DMS153 treated with DMSO at 0.1 percent for 48 hours (cell line): ENCODE measurements around the gene CAPN10.

Experiments used
- DNase-seq: peaks from one replicate; lab custom pipeline; 2025; ENCODE audit not compliant: unreplicated experiment; lab: John Stamatoyannopoulos, UW

Gene CAPN10

DNA sequence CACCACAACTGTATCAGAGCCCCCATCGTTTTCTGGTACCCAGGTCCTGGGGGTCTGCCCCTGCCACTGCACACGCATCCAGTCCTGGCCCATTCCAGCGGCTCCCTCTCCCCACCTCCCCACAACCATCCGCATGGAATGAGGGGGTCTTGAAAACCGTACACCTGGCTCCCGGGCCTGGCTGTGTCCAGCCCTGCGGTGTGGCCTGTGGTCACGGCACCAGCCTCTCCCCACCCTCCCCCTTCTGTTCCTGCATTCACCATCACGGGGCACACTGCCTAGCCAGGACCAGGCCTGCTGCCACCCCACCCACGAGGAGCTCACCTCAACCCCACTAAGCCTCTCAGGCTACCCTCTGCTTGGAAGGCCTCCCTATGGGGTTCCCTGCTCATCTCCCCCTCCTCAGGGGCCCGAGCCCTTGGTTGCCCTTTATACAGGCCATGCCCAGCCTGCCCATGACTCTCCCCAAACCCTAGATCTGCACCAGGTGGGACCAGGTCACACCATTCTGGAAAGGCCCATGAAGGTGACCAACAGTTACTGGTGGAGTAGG is 50.1 kb downstream of the CAPN10 start:
- no peak for DNase-seq

DNA sequence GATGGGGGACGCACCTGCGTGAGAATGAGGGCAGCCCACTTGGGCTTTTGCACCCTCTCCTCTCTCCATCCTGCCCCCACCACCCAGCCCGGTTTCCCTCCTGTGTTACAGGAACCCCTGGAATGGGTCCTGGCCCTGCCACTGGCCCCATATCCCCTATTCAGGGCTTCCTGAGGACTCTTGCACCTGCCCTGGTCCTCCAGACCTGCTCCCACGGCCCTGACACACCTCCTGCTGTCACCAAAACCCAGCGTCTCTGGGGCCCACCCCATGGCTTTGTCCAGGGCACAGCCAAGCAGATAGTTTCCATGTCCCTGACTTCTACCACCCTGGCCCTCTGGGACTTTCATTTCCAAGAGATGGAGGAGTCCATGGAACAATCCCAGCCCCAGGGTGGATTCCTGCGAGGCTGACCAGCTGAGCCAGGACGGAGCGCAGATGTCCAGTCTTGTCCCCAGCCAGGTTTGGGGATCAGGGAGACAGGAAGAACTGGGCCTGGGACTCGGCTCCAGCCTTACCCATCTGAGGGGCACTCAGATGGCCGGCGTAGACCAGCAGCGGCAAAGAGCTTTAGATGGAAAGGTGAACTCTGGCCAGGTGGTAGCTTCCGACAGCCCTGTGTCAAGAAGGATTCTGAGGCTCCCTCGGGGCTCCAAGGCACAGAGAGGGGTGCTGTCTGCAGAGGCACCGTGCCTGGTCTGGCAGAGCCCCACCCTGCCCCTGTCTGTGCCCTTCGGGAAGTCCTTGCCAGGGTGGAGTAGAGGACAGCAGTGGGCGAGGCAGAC is 50.8 kb downstream of the CAPN10 start:
- no peak for DNase-seq

DNA sequence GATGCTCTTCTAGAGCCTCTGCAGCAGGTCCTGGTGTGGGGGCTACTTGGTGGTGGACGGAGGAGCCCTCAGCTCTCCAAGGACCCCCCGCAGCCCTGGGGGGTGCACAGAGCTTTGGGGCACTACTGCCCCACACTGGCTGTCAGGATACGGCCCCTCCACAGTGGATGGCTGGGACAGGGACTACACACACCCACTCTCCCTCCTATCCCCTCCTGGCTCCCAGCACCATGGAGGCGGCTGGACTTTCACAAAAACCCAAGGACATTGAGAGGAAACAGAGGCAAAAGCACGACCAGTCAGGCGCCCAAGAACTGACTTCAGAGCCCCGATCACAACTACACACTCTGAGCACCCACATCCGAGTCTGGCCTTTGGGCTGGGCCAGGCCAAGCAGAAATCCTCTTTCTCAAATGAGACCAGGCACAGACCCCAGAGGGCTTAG is 51.4 kb downstream of the CAPN10 start:
- no peak for DNase-seq

DNA sequence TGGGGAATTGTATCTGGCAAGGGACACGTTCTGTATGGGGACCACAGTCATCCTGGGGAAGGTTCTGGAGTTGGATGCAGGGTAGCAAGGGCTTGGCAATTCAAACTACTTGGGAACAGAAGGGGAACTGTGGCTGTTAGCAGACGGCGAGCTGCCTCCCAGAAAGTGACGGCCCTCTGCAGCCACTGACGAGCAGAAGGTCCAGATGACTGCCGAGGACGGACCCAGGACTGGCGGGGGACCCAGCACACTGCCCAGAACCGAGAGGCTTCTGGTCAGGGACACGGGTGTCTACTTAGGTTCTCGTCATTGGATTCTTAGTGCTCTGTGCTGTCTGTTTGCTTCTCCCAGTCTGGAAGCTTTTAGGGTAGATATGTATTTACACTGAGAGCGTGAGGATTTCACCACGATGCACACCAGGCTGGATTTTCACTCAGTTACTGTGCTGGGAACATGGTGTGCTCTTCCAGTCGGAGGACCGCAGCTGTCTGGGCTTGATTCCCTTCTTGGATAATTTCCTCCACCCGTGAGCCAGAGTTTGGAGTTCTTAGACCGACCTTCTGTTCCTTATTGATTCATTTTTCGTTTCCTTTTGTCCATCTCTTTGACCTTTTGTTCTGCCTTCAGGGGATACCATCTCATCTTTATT is 52.1 kb downstream of the CAPN10 start:
- DNase-seq = no peak

DNA sequence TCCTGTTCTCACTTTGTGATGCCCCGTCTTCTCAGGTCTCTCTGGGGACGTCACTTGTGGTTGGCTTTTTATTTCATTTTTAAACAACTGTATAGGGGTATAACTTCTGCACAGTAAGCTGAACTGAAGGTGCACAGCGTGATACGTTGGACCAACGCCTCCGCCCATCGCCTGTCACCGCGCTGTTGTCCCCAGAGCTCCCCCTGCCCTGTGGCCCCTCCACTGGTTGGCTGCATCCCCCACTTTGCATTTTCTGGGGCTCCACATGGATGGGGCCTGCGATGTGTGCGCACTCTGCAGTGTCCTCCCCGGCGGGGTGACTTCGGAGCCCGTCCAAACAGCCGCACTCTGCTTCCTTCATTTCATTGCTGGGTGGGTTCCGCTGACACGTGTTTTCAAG is 53.0 kb downstream of the CAPN10 start:
- DNase-seq = no peak

DNA sequence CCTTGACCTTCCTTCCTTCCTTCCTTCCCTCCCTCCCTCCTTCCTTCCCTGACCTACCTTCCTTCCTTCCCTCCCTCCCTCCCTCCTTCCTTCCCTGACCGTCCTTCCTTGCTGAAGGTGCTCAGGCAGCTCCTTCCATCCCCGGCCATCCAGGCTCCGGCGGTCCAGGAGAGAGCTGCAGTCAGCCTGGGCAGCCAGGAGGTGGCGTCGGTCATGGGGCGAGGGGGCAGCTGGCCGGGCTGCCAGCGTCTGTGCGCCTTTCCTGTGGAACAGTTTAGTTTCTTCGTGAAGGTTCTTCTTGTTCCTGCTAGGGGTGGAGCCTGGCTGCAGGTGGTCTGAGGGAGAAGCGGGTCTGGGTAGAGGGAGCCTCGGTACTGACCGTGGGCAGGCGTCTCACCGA is 54.4 kb downstream of the CAPN10 start:
- DNase-seq = no peak

DNA sequence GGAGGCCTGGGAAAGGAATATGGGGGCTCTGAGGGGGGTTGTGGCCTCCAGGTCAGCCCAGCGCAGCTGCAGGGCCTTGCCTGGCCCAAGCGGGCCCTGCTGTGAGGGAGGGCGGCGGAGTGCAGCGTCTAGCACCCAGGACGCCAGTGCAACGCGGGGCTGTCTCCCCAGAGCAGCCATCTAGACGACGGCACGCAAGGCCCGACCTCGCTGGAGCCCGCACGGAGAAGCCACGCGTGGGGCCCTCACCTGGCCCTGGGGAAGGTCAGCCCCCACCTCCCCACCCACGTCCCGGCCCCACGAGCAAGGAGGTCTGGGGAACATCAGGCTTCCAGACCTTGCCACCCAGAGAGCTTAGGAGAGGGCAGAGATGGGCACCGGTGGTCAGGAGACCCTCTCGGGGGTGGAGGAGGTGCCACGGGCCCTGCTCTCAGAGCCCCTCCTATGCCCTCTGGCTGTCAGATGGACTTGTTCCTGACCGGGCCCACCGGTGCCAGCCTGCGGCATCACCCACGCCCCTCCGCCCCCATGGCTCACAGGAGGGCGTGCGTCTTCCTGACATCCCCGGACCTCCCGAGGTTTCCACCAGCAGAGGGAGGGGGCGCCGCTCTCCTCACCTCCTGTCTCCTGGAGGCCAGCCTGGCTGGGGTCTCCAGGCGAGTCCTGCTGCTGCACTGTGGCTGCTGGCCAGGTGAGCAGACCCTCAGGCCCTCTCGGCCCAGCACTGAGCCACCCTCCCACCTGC is 55.7 kb downstream of the CAPN10 start:
- DNase-seq = no peak

DNA sequence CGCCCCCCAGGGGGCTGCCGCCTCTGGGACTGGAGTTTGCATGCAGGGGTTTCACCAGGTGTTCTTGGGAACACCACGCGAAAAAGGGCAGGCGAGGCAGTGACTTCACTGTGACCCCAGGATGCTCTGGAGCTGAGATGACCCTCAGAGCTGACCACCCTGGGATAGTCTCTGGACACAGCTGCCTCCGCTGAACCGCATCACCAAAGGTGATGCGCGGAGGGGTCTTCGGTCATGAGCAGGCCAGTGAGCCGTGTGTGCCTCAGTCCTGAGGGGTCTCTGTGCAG is 56.2 kb downstream of the CAPN10 start:
- DNase-seq = no peak

DNA sequence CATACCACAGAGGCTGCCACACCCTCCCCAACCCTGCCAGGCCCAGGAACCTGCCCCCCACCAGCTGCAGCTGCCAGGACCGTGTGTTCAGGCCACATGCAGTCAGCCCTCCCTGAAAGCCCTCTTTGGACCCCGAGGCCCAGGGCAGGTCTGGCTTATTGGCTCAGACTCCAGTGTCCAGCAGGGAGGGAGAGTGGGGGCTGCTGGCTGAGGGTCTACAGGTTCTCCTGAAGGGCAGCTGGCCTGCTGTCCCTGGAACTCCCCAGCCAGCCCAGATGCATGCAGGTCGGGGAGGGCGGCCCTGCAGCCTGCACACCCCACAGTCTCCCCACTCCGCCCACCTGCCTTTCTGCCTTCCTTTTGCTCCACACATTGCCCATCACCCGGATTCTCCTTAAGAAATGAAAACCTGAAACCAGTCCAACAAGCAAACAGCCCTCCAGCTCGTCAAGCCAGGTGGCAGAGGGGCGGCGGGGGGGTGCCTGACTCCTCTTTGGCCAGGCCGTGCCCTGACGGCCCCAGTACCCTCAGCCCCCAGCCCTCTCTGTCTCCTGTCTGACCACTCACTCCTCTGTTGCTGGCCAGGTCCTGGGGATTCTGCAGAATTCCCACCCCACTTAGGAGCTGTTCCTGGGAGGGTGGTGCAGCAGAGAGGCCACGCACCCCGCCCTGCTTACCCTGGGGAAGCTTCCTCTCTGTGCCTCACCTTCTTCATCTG is 56.7 kb downstream of the CAPN10 start:
- DNase-seq = no peak

DNA sequence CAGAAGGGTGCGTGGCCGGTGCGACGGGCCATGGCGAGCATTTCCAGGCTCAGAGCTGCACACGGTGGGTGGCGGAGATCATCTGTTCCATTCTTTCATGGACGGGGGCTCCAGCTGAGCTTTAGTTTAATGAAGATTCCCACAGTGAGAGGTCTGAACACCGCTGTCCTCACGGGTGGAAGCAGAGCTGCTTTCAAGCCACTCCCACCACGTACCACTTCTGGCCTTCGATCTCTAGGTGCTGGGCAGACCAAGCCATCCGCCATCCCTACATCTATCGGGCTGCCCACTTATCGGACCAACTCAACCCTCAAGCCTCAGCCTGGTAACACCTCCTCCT is 57.2 kb downstream of the CAPN10 start:
- DNase-seq = no peak

DNA sequence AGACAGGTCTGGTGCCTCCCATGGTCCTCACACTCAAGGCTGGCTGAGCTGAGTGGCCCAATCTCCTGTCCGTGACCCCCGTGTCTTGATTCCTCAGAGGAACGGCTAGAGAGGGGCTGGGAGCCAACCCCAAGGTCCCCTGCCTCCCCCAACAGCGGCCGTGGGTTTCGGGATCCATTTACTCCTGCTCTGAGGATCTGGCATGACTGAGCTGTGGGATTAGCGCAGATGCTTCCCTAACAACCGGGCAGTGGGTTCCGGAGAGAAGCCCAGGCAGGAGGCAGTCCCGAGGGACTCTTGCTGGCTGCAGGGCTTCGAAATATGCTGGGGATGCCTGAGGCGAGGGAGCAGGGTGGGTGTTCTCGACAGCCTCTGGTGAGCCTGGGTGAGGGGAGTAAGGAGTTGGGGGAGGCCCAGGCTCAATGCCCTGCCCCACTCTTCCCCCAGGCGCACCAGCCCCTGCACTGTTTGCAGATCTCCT is 57.7 kb downstream of the CAPN10 start:
- no peak for DNase-seq

DNA sequence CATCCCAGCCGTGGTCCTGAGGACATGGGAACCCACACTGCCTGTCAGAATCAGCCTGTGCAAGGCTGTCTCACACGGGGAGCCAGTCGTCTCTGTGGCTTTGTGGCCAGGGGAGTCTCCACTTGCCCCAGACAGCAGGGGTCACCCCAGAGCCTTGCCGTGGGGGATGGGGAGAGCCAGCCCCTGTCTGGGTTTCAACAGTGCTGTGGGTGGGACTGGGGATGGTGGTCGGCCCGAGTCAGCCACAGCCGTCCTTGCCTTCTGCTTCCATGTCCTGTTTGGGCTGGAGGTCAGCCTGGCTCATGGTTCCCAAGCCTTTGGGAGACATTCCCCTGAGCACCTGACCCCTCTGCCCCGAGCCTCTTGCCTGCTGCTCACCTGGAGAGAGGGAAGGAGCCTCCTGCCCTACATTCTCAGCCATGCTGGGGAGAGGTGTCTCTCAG is 58.3 kb downstream of the CAPN10 start:
- DNase-seq = no peak

DNA sequence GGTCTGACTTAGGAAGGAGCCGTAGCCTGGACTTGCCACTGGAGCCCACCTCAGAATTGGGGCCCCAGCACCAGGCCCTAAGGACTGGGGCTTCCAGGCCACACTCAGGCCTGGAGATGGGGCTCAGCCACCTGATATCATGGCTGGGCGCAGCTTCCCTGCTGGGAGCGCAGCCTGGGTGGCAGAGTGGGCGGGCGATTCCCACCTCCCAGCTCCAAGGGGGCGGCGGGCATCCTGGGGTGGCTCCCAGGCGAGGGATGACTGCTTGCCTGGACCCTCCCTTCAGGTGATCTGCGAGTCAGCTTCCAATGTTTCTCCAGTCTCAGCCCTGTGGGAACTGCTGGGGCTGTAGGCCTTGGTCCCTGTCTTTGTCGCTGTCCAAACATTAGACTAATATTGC is 58.8 kb downstream of the CAPN10 start:
- no peak for DNase-seq

DNA sequence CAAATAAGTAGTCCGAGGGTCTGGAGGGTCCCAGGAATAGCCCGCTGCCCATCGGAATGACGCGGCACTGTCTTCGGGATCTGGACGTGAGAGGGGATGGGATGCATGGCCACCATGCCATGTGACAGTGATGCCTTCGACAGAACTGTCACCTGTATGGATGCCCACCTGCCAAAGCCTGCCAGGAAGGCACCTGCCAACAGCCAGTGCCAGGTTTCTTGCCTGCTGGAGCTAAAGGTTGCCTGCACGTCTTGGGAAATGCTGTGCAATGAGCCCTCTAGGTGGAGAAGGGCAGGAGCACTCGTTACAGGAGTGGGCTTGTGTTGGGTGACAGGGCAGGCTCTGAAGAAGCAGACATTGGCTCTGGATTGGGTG is 59.3 kb downstream of the CAPN10 start:
- DNase-seq = no peak

DNA sequence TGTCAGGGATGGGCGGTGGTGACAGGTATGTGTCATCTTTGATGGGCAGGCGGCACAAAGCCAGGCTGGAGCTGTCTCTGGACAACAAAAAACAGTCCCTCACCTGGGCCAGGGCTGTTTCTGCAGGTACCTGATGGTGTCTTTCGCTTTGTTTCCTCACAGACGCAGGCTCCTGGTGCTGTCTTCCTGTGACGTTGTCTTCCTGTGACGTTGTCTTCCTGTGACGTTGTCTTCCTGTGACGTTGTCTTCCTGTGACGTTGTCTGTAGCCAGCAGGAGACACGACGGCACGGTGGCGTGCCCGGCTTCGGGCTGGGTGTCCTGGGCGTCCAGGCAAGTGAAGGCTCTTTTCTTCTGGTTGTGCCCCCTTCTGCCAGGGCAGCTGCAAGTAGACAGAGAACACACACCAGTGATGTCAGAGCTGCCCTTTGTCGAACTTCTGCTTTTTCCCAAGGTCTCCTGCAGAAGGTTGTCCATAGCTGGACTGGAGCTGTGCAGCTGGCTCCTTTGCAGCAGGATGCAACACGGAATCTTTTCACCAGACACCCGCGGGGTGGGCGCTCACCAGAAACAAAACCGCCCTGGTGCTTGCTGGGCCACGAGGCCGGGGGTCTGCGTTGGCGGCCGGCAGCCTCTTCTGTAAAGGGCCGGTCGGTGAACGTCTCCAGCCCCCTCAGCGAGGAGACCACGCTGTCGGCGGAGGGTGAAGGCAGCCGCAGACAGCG is 59.8 kb downstream of the CAPN10 start:
- no peak for DNase-seq

DNA sequence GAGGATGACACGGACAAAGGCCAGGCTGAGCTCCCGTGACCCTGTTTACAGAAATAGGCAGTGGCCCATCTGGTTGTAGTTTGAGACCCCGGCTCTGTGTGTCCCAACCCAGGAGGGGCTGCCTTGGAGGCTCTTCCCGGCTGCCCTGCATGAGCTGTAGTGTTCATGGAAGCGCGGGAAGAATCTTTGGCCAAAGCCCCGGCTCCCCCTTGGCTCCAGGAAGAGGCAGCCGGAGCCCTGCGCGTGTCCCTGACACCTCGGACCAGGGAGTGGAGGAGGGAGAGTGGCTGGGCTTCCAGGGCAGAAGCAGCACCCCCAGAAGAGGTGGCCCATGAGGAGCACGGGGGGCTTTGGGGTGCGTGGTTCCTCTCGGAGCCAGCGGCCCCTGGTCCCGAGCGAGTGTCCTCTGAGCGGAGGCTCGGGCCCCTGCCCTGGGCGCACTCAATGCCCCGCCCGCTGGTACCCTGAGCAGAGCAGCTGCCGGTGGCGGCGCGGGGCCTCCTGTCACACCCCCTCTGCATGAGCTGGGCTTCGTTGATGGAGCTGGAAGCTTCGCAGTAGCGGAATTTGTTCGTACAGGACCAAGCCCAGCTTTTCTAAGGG is 60.5 kb downstream of the CAPN10 start:
- DNase-seq = no peak

DNA sequence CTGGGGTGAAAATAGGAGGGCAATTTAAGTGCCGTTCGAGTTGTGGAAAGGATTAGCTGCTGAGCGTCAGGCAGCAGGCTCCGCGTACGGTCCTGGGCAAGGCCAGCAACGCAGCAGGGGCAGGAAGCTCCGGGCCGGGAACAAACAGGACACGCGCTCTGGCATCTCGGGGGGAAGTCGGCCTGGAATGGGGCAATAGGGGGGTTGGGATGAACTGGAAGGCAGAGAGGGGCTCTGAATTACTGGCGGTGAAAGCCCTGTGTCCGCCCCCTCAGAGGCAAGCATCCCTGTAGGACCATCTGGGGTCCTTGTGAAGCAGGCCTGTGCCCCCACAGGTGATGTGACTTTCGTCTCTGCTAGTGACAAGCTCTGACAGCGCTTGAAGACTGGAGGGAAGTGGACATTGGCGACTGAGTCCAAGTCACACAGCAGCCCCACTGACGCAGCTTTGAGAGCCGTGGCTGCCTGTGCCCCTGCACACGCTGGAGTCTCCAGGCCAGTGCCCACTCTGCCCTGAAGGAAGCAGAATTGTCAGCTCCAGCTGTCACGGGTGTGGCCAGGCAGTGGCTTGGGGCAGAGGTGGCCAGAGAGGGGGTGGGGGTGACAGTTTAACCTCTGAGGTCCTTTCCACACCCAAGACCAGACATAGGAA is 61.1 kb downstream of the CAPN10 start:
- DNase-seq = no peak

DNA sequence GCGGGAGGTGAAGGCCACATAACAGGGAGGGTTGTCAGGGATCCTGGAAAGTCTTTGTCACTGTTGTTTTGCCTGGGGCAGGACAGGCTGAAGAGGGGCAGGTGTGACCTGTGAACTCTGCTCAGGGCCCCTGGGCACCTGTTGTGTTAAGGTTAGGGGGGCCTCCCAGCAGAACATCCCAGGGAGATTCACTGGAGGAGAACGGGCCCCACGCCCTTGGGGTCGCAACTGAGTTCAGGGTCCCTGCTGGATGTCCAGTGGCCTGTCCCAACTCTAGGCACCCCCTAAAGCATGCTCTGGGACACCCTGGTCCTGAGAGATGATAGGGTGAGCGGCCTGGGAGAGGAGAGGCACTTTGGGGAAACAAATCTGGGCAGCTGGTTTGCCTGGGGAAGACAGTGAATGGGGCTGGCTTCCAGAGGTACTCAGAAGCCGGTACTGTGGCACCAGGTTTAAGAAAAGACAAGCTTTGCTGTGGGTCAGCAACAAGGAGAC is 61.7 kb downstream of the CAPN10 start:
- DNase-seq = no peak
